Transverse colon (tissue), 4 donors: ENCODE data around the gene ITGBL1.

Source experiments
- CTCF ChIP-seq, 5 experiments: fragments of 200-600 bp in 3 of 5; fragments of 450-650 bp in 2 of 5; sonication (generic) in 3 of 5; IDR thresholded peaks; 1 replicate in 2 of 5; 2 replicates in 3 of 5; pipeline ENCODE4 v1.5.1; 2016 to 2017; ENCODE audit warnings: antibody characterized with exemption in 5 of 5, inconsistent platforms in 3 of 5, mild to moderate bottlenecking in 2 of 5, moderate library complexity in 1 of 5
- EP300 ChIP-seq: sonication (generic); formaldehyde crosslinking; IDR thresholded peaks from one replicate; pipeline ENCODE4 v1.6.1; 2017; ENCODE audit warnings: antibody characterized with exemption, low read depth
- POLR2A ChIP-seq: fragments of 450-650 bp; IDR thresholded peaks from one replicate; pipeline ENCODE4 v1.6.1; 2016; ENCODE audit warnings: antibody characterized with exemption, mild to moderate bottlenecking, moderate library complexity
- POLR2AphosphoS5 ChIP-seq, 3 donors: sonication (generic); formaldehyde crosslinking; IDR thresholded peaks; one replicate each; pipeline ENCODE4 v1.6.1; 2016; ENCODE audit warnings: antibody characterized with exemption in 3 of 3

GRCh38 chr13:101408992-101409656 lies 43.4 kb upstream of the ITGBL1 start:
- TF ChIP-seq CTCF (IDR thresholded peaks at IDR 0.05) (no peak), POLR2AphosphoS5 (IDR thresholded peaks at IDR 0.05) (no peak), EP300 (no peak), POLR2A (no peak)
